ENCODE results near the gene OPRM1. TPM values are rescaled to one million over a fixed set of nuclear protein-coding genes. Genes with fewer than 3 reads are reported as not detected.

Gene OPRM1
- total RNA-seq, 1 donor from 2014 or later = not detected

- Mint-ChIP-seq H3K27ac (ENCODE audit: unreplicated experiment) (no peak overlapping the region), H3K4me3 (no peak overlapping the region), H3K9me3 (no peaks in the 10 kb centered on the region), H3K36me3 (ENCODE audit: low read depth) (no peaks in the 10 kb centered on the region), H3K27me3 (ENCODE audit: low read depth) (no peaks in the 10 kb centered on the region), H3K4me1 (no peaks in the 10 kb centered on the region)
- no peak for TF ChIP-seq CTCF (conservative IDR thresholded peaks at IDR 0.05)
- no peak for DNase-seq (ENCODE audit: low read depth, low spot score)
Observed at GRCh38 chr6:154209555-154209954, 170.5 kb downstream of the OPRM1 start.

DNA sequence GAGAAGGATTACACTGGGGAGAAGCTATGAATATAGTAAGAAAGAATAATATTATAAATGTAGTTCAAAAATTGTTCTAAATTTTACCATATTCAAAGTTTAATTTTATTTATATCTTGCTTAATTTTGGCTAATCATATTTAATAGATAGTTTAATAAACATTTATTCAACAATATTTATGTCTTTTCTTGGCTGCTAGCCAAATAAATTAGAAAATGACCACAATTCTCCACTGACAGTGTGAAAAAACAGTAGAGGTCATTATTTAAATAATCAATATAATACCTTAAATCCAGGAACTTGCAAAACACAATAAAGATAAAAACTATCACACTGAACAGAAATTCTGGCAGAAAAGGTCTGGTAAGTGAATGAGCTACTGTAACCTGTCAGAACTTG is 171.6 kb downstream of the OPRM1 start:
- Mint-ChIP-seq H3K36me3 (ENCODE audit: low read depth) (no peaks in the 10 kb centered on the region), H3K4me3 (no peak overlapping the region), H3K27me3 (ENCODE audit: low read depth) (no peaks in the 10 kb centered on the region), H3K27ac (ENCODE audit: unreplicated experiment) (no peak overlapping the region), H3K4me1 (no peaks in the 10 kb centered on the region), H3K9me3 (no peaks in the 10 kb centered on the region)
- no peak for DNase-seq (ENCODE audit: low read depth, low spot score)
- TF ChIP-seq CTCF (conservative IDR thresholded peaks at IDR 0.05) = no peak

- Mint-ChIP-seq H3K9me3 (no peaks in the 10 kb centered on the region), H3K27ac (ENCODE audit: unreplicated experiment) (no peak overlapping the region), H3K4me3 (no peak overlapping the region), H3K36me3 (ENCODE audit: low read depth) (no peaks in the 10 kb centered on the region), H3K4me1 (peaks cover 5% of the 10 kb centered on the region), H3K27me3 (ENCODE audit: low read depth) (no peaks in the 10 kb centered on the region)
- TF ChIP-seq CTCF (conservative IDR thresholded peaks at IDR 0.05) = no peak
- no peak for DNase-seq (ENCODE audit: low read depth, low spot score)
Observed at GRCh38 chr6:154213782-154214181, 174.7 kb downstream of the OPRM1 start.

- Mint-ChIP-seq H3K36me3 (ENCODE audit: low read depth) (no peaks in the 10 kb centered on the region), H3K9me3 (no peaks in the 10 kb centered on the region), H3K27ac (ENCODE audit: unreplicated experiment) (no peak overlapping the region), H3K4me1 (peaks cover 15% of the 10 kb centered on the region), H3K4me3 (no peak overlapping the region), H3K27me3 (ENCODE audit: low read depth) (peaks cover 3% of the 10 kb centered on the region)
- TF ChIP-seq CTCF (conservative IDR thresholded peaks at IDR 0.05) = no peak
- DNase-seq (ENCODE audit: low read depth, low spot score) = no peak
Observed at GRCh38 chr6:154218301-154218700, 179.3 kb downstream of the OPRM1 start.

DNA sequence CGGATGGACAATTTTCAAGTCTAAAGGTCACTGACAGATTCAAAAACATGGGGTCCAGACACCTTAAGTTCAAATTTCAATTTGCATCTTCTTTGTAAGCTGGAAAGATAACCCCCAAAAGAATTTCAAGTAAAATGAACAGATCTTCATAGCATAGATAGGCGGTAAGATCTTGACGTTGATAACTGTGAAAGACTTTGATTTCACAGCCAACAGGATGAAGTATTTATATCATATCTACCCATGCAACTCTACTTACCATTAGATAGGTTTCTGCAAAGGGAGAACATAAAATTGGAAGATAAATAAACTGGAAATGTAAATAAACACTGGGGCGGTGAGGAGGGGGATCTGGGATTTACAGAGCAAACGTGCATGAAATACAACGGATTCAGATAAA is 179.7 kb downstream of the OPRM1 start:
- no peaks in the 10 kb centered on the region for H3K36me3 Mint-ChIP-seq (ENCODE audit: low read depth)
- H3K27ac Mint-ChIP-seq (ENCODE audit: unreplicated experiment) = no peak overlapping the region
- DNase-seq (ENCODE audit: low read depth, low spot score) = no peak
- no peak overlapping the region for H3K4me3 Mint-ChIP-seq
- H3K27me3 Mint-ChIP-seq (ENCODE audit: low read depth) = peaks cover 3% of the 10 kb centered on the region
- H3K9me3 Mint-ChIP-seq = no peaks in the 10 kb centered on the region
- TF ChIP-seq CTCF (conservative IDR thresholded peaks at IDR 0.05) = no peak
- H3K4me1 Mint-ChIP-seq = peaks cover 15% of the 10 kb centered on the region

GRCh38 chr6:154219250-154219649 is 180.2 kb downstream of the OPRM1 start:
- Mint-ChIP-seq H3K4me3 (no peak overlapping the region), H3K9me3 (no peaks in the 10 kb centered on the region), H3K4me1 (peaks cover 15% of the 10 kb centered on the region), H3K27me3 (ENCODE audit: low read depth) (peaks cover 3% of the 10 kb centered on the region), H3K36me3 (ENCODE audit: low read depth) (no peaks in the 10 kb centered on the region), H3K27ac (ENCODE audit: unreplicated experiment) (no peak overlapping the region)
- no peak for TF ChIP-seq CTCF (conservative IDR thresholded peaks at IDR 0.05)
- DNase-seq (ENCODE audit: low read depth, low spot score) = no peak

All from neural crest cell (in vitro differentiated cells).